Activated CD4-positive, alpha-beta T cell treated with anti-CD3 and anti-CD28 coated beads for 48 hours (primary cell): ENCODE data around the gene SPAG6.
"Not testable (repeated sequence)": the region's sequence is repeated elsewhere in the genome, so short reads cannot be mapped to it uniquely, and the experiment has no call there.

Source experiments
- DNase-seq: peaks from one replicate; pipeline ENCODE4 v3.0.0-alpha.2; 2020

The SPAG6 gene

DNA sequence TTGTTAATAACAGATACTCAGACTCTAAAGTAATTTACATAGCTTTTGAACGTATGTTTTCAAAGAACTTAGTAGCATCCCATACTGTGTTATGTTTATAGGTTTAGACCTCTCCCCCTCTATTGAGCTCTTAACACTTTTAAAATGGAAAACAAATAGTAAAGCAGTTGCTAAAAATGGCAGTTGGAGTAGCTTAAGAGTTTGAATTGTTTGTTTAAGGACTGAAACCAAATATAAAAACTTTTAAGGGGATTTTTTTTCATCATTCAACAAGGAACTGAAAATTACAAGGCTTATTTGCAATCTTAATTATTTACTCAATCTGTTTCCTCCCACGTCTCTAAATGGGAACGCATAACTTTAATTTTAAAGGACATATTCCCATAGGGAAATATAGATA is 1.6 kb upstream of the SPAG6 start:
- no peak for DNase-seq

DNA sequence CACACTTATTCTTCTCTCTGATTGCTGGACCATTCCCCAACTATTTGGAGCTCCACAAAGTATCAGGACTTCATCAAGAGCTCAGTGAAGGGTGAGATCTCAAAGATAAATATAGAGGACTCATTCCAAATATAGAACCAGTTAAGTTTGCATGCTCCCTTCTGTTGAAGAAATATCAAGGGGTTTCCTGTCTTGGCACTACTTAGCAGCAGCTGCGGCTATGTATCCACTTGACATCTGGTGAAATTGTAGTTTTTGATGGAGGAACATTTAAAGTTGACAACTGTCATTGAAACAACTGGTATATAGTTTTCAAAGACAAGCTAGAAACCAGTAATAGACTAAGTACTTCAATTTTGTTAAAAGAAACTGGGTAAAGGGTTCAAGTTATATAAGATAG is 1.0 kb upstream of the SPAG6 start:
- no peak for DNase-seq

DNA sequence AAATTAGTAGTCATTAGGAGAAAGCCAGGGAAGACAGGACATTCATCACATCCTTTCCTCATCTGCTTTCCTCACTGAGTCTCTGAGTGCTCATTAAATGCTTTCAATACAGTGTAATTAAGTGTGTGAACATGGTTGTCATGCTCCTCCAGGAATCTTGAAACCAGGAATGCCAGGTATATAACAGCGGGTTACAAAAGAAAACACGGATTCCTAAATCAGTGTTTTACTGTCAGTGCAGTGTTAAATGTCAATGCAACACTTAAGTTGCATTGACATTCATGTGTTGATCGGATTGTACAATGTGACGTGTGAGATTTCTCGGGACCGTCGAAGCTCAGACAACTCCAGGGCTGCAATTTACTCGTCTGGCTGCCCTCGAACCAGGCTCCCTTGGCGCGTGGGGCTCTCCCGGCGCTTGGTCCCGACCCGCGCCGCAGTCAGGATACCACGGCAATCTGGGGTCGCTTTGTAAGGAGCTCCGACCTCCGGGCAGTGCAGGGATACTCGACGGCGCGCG is 455 bp upstream of the SPAG6 start:
- no peak for DNase-seq

DNA sequence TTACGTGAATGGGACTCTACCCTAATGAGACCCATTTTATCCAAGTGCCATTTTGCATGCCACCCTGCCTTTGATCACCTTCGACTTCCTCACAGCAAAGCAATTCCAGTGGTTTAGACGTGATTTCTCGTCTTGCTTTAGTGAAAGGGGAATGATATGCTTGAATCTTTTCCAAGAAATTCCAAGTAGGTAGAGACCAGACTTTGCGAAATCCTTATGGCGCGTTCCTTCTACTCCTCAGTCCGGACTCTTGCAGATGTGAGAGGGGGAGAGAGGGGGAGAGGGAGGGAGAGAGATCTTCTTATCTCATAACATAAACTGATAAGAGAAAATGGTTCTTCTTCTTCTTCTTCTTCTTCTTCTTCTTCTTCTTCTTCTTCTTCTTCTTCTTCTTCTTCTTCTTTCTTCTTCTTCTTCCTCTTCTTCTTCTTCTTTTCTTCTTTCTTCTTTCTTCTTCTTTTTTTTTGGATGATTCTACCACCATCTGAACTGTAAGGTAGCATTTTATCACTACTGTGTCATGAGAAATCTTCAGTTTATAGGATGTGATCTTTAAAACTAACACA is 883 bp downstream of the SPAG6 start:
- no peak for DNase-seq

DNA sequence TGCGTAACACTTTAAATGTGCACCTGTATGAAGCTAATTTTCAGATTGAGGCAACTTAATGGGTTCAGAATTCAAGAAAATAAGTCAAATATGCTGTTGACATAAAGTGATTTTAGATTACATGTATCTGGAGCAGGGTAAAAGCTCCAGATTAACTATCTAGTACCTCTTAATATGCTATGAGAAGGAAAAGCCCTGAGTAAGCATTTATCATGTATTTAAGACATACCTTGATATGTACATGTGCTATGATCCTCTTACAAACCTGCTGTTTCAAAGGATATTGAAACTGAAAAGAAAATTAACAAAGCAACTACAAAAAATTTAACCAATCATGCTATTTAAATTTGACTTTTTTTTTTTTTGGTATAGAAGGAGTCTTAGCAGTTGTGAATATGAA is 4.5 kb downstream of the SPAG6 start:
- DNase-seq = no peak

- DNase-seq = no peak
These were observed 5.9 kb downstream of the SPAG6 start for GRCh38 chr10:22351131-22351703.

DNA sequence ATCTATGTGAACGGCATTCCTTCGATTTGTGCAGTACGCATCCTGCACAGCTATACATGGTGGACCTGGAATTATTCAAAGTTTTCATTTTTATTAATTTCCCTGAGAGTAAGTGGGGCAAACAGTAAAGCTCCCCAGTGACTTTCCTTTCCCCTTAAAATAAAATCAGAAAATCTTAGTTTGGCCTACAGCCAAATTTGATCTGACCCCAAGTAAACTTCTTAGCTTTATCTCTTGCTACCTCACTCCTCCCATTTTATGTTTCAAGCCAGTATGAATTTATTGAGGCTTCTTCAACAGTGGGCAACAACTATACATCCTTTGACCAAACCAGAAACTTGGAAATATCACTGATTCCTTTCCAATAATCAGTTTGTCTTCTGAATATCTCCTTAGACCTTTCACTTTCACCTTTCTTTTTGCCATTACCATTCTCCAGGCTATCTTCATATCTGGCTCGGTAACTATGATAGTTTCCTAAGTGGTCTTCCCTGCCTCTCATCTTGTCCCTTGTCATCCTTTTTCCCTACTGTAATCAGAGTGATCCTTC is 11.1 kb downstream of the SPAG6 start:
- no peak for DNase-seq

GRCh38 chr10:22357770-22358169 is 12.5 kb downstream of the SPAG6 start:
- DNase-seq = not testable (repeated sequence)

GRCh38 chr10:22363305-22363704 is 18.0 kb downstream of the SPAG6 start:
- DNase-seq = peak; percentile 50

DNA sequence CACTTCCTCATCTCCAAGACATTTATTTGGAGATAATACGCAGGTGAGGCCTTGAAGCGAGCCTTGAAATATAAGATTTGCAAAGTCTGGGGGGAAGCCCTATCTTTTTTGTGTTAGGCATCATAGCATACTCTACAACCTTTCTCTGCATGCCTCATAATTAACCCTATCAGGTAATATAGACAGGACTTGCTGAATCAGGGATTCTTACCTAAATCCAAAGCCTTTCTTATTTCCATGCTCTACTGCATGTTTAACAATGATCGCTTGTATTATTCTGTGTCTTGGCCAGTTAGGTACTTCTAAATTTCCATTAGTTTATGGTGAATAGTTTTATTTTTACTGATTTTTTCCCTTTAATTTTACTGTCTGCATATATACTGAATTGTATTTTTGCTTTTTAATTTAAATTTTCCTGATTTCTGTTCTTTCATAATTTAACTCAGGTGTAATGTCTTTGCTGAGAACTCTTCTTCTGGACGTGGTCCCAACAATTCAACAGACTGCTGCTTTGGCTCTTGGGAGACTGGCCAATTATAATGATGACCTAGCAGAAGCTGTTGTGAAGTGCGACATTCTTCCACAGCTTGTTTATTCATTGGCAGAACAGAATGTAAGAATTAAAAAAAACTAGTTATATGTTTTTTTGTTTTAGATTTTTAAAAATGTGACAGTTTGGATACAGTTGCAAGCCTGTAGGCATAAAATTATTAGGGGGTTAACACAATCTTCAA is 19.3 kb downstream of the SPAG6 start:
- DNase-seq = no peak

GRCh38 chr10:22365233-22365632 is 19.9 kb downstream of the SPAG6 start:
- no peak for DNase-seq

DNA sequence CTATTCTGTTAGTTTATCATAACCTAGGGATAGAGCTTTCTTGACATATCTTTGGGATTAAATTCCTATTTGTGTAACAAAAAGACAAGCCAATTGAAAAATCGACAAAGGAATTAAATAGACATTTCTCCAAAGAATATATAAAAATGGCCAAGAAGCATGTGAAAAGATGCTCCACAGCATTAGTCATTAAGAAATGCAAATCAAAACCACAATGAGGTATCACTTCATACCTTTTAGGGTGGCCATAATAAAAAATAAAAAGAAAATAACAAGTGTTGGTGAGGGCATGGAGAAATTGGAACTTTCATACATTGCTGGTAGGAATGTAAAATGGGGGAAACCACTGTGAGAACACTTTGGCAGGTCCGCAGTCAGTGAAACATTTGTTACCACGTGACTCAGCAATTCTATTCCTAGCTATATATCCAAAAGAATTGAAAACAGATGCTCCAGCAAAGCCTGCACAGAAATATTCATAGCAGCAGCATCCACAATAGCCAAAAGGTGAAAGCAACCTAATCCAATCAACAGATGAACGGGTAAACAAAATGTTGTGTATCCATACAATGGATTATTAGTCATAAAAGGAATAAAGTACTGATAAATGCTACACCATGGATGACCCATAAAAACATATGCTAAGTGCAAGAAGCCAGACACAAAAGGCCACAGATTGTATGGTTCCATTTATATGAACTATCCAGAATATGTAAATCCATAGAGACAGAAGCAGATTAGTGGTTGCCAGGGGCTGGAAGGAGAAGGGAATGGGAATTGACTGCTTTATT is 20.5 kb downstream of the SPAG6 start:
- DNase-seq = no peak

DNA sequence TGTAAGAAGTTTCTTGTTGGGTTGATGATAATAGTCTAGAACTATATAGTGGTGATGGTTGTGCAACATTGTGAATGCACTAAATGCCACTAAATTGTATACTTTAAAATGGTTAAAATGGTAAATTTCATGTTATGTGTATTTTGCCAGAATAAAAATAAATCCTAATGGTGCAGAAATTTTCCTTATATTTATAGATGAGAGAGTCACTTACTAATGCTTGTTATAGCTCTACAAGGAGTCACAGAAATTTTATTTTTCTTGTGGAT is 21.1 kb downstream of the SPAG6 start:
- no peak for DNase-seq

DNA sequence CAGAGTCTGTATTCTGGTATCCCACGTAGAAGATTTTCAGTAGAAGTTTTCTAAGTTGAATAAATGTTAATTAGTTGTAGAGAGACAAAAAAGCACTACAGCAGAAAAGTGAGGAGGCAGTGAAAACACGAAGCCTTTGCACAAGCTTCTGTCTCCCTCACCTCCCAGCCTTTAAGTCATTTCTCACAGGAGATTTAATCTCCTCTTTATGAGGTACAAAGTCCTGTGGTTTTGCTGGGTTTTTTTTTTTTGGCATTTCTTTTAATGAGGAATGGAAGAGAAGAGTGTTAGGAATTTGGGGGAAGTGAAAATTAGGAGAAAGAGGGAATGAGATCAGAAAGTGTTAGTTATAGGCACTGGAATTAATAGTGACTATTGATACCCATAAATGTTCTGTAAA is 21.5 kb downstream of the SPAG6 start:
- DNase-seq = no peak

DNA sequence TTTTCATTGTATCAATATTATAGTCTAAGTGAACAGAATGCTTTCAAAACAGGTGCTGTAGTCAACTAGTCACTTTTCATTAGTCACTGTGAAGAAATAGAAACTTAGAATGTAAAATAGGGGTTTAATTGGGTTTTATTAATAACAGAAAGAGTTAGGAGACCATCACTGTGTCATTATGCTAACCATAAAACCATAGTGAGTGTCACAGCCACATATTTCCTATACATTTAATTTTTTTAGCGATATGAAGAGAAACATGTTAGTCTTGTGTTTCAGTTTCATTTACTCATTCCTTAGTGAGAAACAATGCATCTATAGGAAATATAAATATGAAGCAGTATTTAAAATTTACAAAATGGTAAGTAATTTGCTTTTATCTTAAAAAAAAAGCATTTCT is 22.2 kb downstream of the SPAG6 start:
- no peak for DNase-seq

DNA sequence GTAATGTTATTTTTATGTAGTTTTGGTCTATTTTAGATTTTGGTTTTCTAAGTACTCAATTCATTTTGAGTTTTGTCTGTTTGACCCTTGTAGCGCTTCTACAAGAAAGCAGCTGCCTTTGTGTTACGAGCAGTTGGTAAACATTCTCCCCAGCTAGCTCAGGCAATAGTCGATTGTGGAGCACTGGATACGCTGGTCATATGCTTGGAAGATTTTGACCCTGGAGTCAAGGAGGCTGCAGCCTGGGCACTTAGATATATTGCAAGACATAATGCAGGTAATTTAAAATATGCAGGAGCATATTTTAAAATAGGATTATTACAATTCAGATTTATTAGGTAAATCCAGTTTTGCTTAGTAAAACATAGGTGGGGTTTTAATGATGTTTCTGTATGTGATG is 23.1 kb downstream of the SPAG6 start:
- DNase-seq = no peak

- no peak for DNase-seq
These were observed 23.7 kb downstream of the SPAG6 start for GRCh38 chr10:22368981-22369380.

DNA sequence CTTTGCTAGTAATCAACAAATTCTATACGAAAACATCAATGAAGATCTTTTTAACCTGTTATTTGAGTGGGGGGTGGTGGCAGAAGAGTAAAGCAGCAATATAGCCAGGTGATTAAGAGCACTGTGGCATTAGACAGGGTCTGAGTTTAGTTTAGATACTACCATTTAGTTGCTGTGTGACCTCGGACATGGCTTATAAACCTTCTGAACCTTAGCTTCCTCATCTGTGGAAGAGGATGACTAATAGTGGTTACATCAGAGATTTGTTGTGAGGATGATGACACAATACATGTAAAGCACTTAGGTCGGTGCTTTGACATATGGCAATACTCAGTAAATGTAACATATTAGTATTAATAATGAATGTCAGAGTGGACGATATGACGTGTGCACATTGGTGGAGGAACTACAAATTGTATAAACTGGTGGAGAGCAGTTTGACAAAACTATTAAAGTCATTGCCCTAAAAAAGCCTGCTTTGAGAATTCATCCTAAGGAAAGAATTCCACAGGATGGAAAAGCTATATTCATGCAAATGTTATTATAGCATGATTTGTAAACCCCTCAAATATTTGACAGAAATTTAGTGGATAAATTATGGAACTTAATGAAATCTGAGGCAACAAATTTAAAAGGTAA is 24.3 kb downstream of the SPAG6 start:
- DNase-seq = no peak

- no peak for DNase-seq
These were observed 25.0 kb downstream of the SPAG6 start for GRCh38 chr10:22370320-22370719.

GRCh38 chr10:22372298-22372697 is 27.0 kb downstream of the SPAG6 start:
- no peak for DNase-seq

DNA sequence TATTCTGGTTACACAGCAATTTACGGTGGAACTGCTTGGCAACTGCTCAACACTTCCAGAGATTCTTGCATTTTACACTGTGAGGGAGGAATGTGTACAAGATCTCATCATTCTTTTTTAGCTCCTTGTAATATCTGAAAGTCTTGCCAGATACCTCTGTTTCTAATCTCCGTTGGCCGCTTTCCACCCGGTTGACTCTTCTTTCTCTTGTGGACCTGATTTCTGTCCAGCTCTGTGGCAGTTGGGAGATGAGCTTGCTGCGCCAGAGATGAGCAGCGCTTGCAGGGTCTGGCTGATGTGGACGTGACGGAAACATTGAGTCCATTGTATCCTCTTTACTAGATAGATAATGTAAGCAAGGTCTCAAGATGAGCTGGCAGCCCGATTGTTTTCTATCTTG is 27.6 kb downstream of the SPAG6 start:
- no peak for DNase-seq

GRCh38 chr10:22374489-22375126 is 29.3 kb downstream of the SPAG6 start:
- DNase-seq = no peak

DNA sequence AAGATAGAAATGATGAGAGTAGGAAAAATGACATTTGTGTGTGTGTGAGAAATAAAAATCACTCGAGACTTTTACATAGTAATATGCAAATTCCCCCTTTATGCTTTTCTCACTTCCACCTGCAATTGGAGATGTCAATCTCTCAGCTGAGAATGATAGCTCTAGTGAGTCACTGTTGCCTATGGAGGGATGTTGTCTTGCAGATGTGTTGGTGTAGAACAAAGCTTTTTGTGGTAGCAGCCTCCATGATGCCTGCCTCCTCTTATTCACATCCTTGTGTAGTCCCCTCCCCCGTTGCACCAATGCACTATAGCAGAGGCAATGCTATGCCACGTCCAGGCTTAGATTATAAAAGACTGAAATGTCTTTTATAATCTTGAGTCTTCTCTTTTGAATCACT is 33.8 kb downstream of the SPAG6 start:
- peak; percentile 78 for DNase-seq
